Ramos (cell line): ENCODE results near the gene NANS.

Experiments
- in situ Hi-C: fragments of 300-500 bp; cut with MboI; formaldehyde crosslinking; loops from one replicate; pipeline ENCODE4 v1.14.3; 2022; ENCODE audit warnings: low sequenced_read_pairs; ENCODE audit not compliant: unreplicated experiment

NANS gene

GRCh38 chr9:98095401-98095800, 38.9 kb downstream of the NANS start:
- in situ Hi-C loops: no loop called here

- in situ Hi-C loops: no loop called here
Measured at GRCh38 chr9:98096091-98096490, 39.6 kb downstream of the NANS start.

- in situ Hi-C loops: no loop called here
Measured at GRCh38 chr9:98097836-98098235, 41.3 kb downstream of the NANS start.

GRCh38 chr9:98099346-98099745, 42.8 kb downstream of the NANS start:
- in situ Hi-C loops: no loop called here

GRCh38 chr9:98099898-98100297, 43.4 kb downstream of the NANS start:
- in situ Hi-C loops: loop anchor here (25.0 kb wide), 1 partner anchor 1987 kb away; the partner anchor contains the start of genes ERP44 and INVS

- in situ Hi-C loops: loop anchor here (25.0 kb wide), 1 partner anchor 1987 kb away; the partner anchor contains the start of genes ERP44 and INVS
Measured at GRCh38 chr9:98100456-98100855, 43.9 kb downstream of the NANS start.

- in situ Hi-C loops: loop anchor here (25.0 kb wide), 1 partner anchor 1986 kb away; the partner anchor contains the start of genes ERP44 and INVS
Measured at GRCh38 chr9:98101416-98101815, 44.9 kb downstream of the NANS start.

GRCh38 chr9:98101868-98102273, 45.3 kb downstream of the NANS start:
- in situ Hi-C loops: loop anchor here (25.0 kb wide), 1 partner anchor 1985 kb away; the partner anchor contains the start of genes ERP44 and INVS

GRCh38 chr9:98104445-98104881, 47.9 kb downstream of the NANS start:
- in situ Hi-C loops: loop anchor here (25.0 kb wide), 1 partner anchor 1983 kb away; the partner anchor contains the start of genes ERP44 and INVS

- in situ Hi-C loops: loop anchor here (25.0 kb wide), 1 partner anchor 1982 kb away; the partner anchor contains the start of genes ERP44 and INVS
Measured at GRCh38 chr9:98105006-98105405, 48.5 kb downstream of the NANS start.

GRCh38 chr9:98107926-98108325, 51.4 kb downstream of the NANS start:
- in situ Hi-C loops: loop anchor here (25.0 kb wide), 1 partner anchor 1979 kb away; the partner anchor contains the start of genes ERP44 and INVS

GRCh38 chr9:98108531-98109031, 52.0 kb downstream of the NANS start:
- in situ Hi-C loops: loop anchor here (25.0 kb wide), 1 partner anchor 1979 kb away; the partner anchor contains the start of genes ERP44 and INVS

- in situ Hi-C loops: loop anchor here (25.0 kb wide), 1 partner anchor 1978 kb away; the partner anchor contains the start of genes ERP44 and INVS
Measured at GRCh38 chr9:98109052-98109451, 52.5 kb downstream of the NANS start.

- in situ Hi-C loops: loop anchor here (25.0 kb wide), 1 partner anchor 1970 kb away; the partner anchor contains the start of genes ERP44 and INVS
Measured at GRCh38 chr9:98117097-98117496, 60.6 kb downstream of the NANS start.

GRCh38 chr9:98117984-98118639, 61.6 kb downstream of the NANS start:
- in situ Hi-C loops: loop anchor here (25.0 kb wide), 1 partner anchor 1969 kb away; the partner anchor contains the start of genes ERP44 and INVS

- in situ Hi-C loops: loop anchor here (25.0 kb wide), 1 partner anchor 1968 kb away; the partner anchor contains the start of genes ERP44 and INVS
Measured at GRCh38 chr9:98118640-98119601, 62.4 kb downstream of the NANS start, which contains the start of gene TRIM14. Gene TRIM14 (minus strand): TSS chr9:98119222. CDS start chr9:98119188, 34 bp downstream.

- in situ Hi-C loops: loop anchor here (25.0 kb wide), 1 partner anchor 1967 kb away; the partner anchor contains the start of genes ERP44 and INVS
Measured at GRCh38 chr9:98120476-98120875, 63.9 kb downstream of the NANS start.

- in situ Hi-C loops: loop anchor here (25.0 kb wide), 1 partner anchor 1966 kb away; the partner anchor contains the start of genes ERP44 and INVS
Measured at GRCh38 chr9:98121058-98121457, 64.5 kb downstream of the NANS start.

- in situ Hi-C loops: loop anchor here (25.0 kb wide), 1 partner anchor 1963 kb away; the partner anchor contains the start of genes ERP44 and INVS
Measured at GRCh38 chr9:98124091-98124490, 67.6 kb downstream of the NANS start.
